ENCODE results near the gene KPNA6.
A peak's percentile ranks its signal among the peaks of the same experiment; 100 is the strongest.
"Not testable (repeated sequence)": the region's sequence is repeated elsewhere in the genome, so short reads cannot be mapped to it uniquely, and the experiment has no call there.

Gene KPNA6

GRCh38 chr1:32072622-32073298, 35.1 kb upstream of the KPNA6 start, which contains the start of gene TMEM39B:
Gene TMEM39B, plus strand, starts transcription at chr1:32072939. Its CDS starts 109 bp downstream, at chr1:32073048.
- Histone ChIP-seq H3K9ac (peak within 1 kb of the TSS; percentile 90), H3K4me1 (peaks cover 76% of the 10 kb centered on the region), H4K20me1 (peaks cover 39% of the 10 kb centered on the region), H3K36me3 (peaks cover 35% of the 10 kb centered on the region), H3K27ac (peak within 1 kb of the TSS; percentile 95), H3K9me3 (no peaks in the 10 kb centered on the region), H3K4me2 (peak within 1 kb of the TSS; percentile 96), H3K4me3 (peak within 1 kb of the TSS; percentile 77), H3K27me3 (no peaks in the 10 kb centered on the region)
- TF ChIP-seq Cebpa-rat (IDR thresholded peaks at IDR 0.05) = no peak

- Histone ChIP-seq H3K36me3 (peaks cover 43% of the 10 kb centered on the region), H3K4me3 (peak overlapping the region; percentile 77), H3K9me3 (no peaks in the 10 kb centered on the region), H4K20me1 (peaks cover 39% of the 10 kb centered on the region), H3K27ac (peak overlapping the region; percentile 95), H3K9ac (peak overlapping the region; percentile 90; the same call in 1 of the 2 replicates), H3K4me2 (peak overlapping the region; percentile 76), H3K27me3 (no peaks in the 10 kb centered on the region), H3K4me1 (peaks cover 68% of the 10 kb centered on the region)
- TF ChIP-seq Cebpa-rat (IDR thresholded peaks at IDR 0.05) = no peak
Observed at GRCh38 chr1:32073299-32074229, 34.3 kb upstream of the KPNA6 start.

DNA sequence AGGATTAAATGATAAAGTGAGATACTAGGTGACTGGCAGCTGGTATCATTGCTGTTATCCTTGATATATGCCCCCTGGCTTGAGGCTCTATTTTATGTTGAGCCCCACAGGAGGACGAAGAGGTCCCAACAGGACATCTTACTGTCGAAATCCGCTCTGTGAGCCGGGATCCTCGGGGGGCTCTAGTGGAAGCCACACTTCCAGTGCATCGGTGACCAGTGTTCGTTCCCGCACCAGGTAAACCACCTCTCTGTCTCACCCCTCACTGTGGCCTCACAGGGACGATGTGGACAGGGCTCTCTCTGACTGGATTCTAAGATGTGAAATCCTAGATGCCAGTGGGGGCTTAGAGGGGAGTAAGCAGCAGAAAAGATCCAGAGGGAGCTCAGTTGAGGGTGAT, 33.0 kb upstream of the KPNA6 start:
- Histone ChIP-seq H3K4me2 (0 out of 2 replicates have a peak overlapping the region, but pooled peaks have one; percentile 76), H3K9me3 (no peaks in the 10 kb centered on the region), H3K27ac (0 out of 2 replicates have a peak overlapping the region, but pooled peaks have one; percentile 5), H3K4me1 (peaks cover 55% of the 10 kb centered on the region), H3K9ac (no peak overlapping the region), H4K20me1 (peaks cover 39% of the 10 kb centered on the region), H3K27me3 (no peaks in the 10 kb centered on the region), H3K36me3 (peaks cover 56% of the 10 kb centered on the region), H3K4me3 (no peak overlapping the region)
- TF ChIP-seq Cebpa-rat (IDR thresholded peaks at IDR 0.05) = no peak

DNA sequence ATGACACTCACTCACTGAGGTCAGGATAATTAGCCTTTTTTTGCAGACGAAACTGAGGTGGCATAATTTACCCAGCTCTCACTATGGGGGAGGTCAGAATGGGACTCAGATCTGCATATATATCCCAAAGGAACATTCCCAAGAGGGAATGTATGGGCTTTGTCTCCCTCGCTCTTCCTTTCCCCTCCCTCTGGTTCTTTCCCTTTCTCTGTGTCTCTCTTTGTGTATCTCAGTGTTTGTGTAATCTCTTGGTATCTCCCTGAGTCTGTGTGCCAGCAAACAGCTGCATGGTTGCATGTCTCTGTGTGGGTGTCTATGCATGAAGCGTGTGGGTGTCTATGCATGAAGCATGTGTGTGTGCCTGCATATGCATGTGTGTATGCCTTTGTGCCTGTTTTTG, 30.4 kb upstream of the KPNA6 start:
- H3K9me3 ChIP-seq = no peaks in the 10 kb centered on the region
- no peak overlapping the region for H3K4me2 ChIP-seq
- H3K9ac ChIP-seq = no peak overlapping the region
- no peaks in the 10 kb centered on the region for H3K27me3 ChIP-seq
- no peak for TF ChIP-seq Cebpa-rat (IDR thresholded peaks at IDR 0.05)
- peaks cover 50% of the 10 kb centered on the region for H3K4me1 ChIP-seq
- peaks cover 49% of the 10 kb centered on the region for H4K20me1 ChIP-seq
- H3K36me3 ChIP-seq = peaks cover 75% of the 10 kb centered on the region
- no peak overlapping the region for H3K4me3 ChIP-seq
- H3K27ac ChIP-seq = no peak overlapping the region

DNA sequence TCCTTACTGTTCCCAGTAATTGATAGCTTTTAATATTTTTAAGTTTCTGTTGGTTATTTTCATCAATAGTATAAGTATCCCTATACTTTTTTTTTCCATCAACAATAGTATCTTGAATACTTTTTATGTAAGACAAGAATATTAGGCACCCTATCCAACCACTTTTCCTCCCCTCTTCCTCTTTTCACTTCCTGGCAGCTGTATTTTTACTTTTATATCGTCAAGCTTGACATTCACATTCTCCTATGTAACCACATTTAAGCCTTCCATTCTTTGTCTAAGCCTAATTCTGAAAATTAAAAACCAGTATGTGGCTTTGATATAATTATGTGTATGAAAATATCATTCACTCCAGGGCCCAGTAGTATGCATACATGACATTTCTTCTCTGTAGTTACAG, 25.8 kb upstream of the KPNA6 start:
- no peaks in the 10 kb centered on the region for H3K9me3 ChIP-seq
- peak overlapping the region; percentile 69 for H3K4me2 ChIP-seq
- H3K4me1 ChIP-seq = peaks cover 34% of the 10 kb centered on the region
- H3K36me3 ChIP-seq = peaks cover 88% of the 10 kb centered on the region
- no peak for TF ChIP-seq Cebpa-rat (IDR thresholded peaks at IDR 0.05)
- no peak overlapping the region for H3K9ac ChIP-seq
- peak overlapping the region; percentile 14 for H3K27ac ChIP-seq
- H3K4me3 ChIP-seq = no peak overlapping the region
- H3K27me3 ChIP-seq = no peaks in the 10 kb centered on the region
- H4K20me1 ChIP-seq = peaks cover 26% of the 10 kb centered on the region; the same call in 1 of the 2 replicates

DNA sequence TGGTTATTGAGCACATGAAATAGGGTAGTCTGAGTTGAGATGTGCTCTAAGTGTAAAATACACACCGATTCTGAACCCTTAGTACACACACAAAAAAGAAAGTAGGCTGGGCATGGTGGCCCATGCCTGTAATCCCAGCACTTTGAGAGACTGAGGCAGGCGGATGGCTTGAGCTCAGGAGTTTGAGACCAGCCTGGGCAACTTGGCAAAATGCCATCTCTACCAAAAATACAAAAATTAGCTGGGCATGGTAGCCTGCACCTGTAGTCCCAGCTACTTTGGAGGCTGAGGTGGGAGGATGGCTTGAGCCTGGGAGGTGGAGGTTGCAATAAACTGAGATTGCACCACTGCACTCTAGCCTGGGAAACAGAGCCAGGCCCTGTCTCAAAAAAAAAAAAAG, 21.5 kb upstream of the KPNA6 start:
- H3K27me3 ChIP-seq, H3K9me3 ChIP-seq, H3K4me2 ChIP-seq, H3K4me3 ChIP-seq, H3K9ac ChIP-seq, H3K27ac ChIP-seq: not testable (repeated sequence)
- peaks cover 19% of the 10 kb centered on the region; the same call in 1 of the 2 replicates for H4K20me1 ChIP-seq
- peaks cover 26% of the 10 kb centered on the region for H3K4me1 ChIP-seq
- peaks cover 84% of the 10 kb centered on the region for H3K36me3 ChIP-seq

DNA sequence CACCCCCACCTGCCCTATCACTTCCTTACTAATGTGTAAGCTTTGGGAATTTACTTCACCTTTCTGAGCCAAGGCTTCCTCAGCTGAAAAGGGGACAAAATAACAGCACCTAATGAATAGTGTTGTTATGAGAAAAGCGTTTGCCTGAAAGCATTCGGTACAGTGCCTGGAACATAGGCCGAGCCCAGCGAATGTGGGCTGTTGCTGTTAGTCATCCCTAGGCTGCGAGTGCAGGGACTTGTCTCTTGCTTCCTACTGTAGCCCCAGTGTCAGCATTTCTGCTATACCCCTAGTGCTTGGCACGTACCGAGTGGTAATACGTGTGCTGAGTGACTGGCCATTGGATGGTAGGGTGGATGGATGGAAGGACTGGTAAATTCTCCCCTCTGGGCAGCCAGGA, 16.7 kb upstream of the KPNA6 start:
- H3K9ac ChIP-seq = no peak overlapping the region
- H3K36me3 ChIP-seq = peaks cover 96% of the 10 kb centered on the region
- no peak overlapping the region for H3K4me3 ChIP-seq
- no peaks in the 10 kb centered on the region; the same call in 1 of the 2 replicates for H4K20me1 ChIP-seq
- H3K27me3 ChIP-seq = no peaks in the 10 kb centered on the region
- no peak overlapping the region for H3K27ac ChIP-seq
- H3K9me3 ChIP-seq = no peaks in the 10 kb centered on the region
- TF ChIP-seq Cebpa-rat (IDR thresholded peaks at IDR 0.05) = no peak
- H3K4me1 ChIP-seq = no peaks in the 10 kb centered on the region
- no peak overlapping the region for H3K4me2 ChIP-seq

- no peaks in the 10 kb centered on the region; the same call in 1 of the 2 replicates for H4K20me1 ChIP-seq
- peaks cover 96% of the 10 kb centered on the region for H3K36me3 ChIP-seq
- no peak overlapping the region for H3K4me2 ChIP-seq
- H3K4me1 ChIP-seq = no peaks in the 10 kb centered on the region
- no peak overlapping the region for H3K27ac ChIP-seq
- H3K9me3 ChIP-seq = no peaks in the 10 kb centered on the region
- no peak overlapping the region for H3K4me3 ChIP-seq
- no peak overlapping the region for H3K9ac ChIP-seq
- H3K27me3 ChIP-seq = no peaks in the 10 kb centered on the region
- no peak for TF ChIP-seq Cebpa-rat (IDR thresholded peaks at IDR 0.05)
Observed at GRCh38 chr1:32091591-32091990, 16.3 kb upstream of the KPNA6 start.

DNA sequence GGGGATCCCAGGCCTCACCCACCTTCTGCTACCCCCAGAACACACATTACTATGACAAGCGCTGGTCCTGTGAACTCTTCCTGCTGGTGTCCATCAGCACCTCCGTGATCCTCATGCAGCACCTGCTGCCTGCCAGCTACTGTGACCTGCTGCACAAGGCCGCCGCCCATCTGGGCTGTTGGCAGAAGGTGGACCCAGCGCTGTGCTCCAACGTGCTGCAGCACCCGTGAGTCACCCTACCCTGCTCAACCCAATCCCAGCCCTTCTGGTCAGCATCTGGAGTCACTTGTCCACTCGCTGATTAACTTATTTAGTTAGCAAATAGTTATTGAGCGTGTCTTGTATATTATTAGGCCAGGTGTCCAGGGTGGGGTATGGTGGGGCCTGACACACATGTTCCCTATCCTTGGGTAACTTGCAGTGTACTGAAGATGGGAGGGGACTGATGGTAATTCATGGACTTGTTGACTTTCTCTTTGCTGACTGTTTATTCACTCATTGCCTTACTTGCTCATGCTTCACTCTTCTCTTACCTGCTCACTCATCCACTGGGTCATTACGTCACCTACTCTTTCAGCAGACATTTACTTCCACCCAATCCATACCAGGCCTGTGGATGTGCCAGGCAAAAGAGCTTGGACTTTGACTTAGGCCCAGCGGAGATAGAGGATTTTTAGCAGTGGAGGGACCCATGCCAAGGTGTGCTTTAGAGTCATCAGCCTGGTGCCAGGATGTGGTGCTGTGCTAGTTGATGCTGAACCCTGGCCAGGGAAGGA, 12.9 kb upstream of the KPNA6 start:
- H3K9ac ChIP-seq = no peak overlapping the region
- H3K4me1 ChIP-seq = no peaks in the 10 kb centered on the region
- H3K4me3 ChIP-seq = no peak overlapping the region
- H3K9me3 ChIP-seq = no peaks in the 10 kb centered on the region
- TF ChIP-seq Cebpa-rat (IDR thresholded peaks at IDR 0.05) = no peak
- no peak overlapping the region for H3K27ac ChIP-seq
- H3K27me3 ChIP-seq = no peaks in the 10 kb centered on the region
- peaks cover 98% of the 10 kb centered on the region for H3K36me3 ChIP-seq
- no peak overlapping the region for H3K4me2 ChIP-seq
- no peaks in the 10 kb centered on the region; the same call in 1 of the 2 replicates for H4K20me1 ChIP-seq

All from BLaER1 (cell line).